GM19240 (cell line): ENCODE measurements around the gene SPHK2.
"Not testable (repeated sequence)": the region's sequence is repeated elsewhere in the genome, so short reads cannot be mapped to it uniquely, and the experiment has no call there.

Experiments
- DNase-seq: peaks from one replicate; pipeline ENCODE4 v3.0.0; 2011; ENCODE audit warnings: low spot score; ENCODE audit not compliant: insufficient read length

Gene SPHK2

GRCh38 chr19:48624791-48625723 lies 5.8 kb downstream of the SPHK2 start:
- DNase-seq, result no peak

DNA sequence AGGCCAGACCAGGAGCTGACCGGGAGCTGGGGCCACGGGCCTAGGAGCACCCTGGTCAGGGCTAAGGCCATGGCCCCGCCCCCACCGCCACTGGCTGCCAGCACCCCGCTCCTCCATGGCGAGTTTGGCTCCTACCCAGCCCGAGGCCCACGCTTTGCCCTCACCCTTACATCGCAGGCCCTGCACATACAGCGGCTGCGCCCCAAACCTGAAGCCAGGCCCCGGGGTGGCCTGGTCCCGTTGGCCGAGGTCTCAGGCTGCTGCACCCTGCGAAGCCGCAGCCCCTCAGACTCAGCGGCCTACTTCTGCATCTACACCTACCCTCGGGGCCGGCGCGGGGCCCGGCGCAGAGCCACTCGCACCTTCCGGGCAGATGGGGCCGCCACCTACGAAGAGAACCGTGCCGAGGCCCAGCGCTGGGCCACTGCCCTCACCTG lies 6.6 kb downstream of the SPHK2 start:
- no peak for DNase-seq

DNA sequence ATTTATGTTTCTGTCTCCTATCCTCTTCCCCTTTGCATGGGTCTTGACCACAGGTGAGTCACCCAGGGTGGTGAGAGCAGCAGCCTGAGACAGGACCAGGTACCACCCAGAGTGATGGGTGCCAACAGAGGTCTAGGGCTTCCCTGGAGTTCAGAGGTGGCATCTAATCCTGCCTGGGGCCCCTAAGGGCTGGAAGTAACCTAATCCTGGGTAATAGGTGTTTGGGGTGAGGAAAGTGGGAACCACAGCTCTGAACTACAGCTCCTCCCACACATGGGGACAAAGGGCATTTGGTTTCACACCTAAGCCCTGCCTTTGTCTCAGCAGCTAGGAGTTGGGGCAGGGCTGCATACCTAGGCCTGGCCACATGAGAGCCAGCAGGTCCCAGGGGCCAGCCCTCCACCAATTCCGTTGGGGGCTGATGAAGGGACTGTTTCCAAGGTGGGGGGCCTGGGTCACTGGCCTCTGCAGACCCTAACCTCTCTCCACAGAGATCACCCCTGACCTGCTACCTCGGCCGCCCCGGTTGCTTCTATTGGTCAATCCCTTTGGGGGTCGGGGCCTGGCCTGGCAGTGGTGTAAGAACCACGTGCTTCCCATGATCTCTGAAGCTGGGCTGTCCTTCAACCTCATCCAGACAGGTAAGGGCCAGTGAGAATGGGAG lies 8.0 kb downstream of the SPHK2 start:
- no peak for DNase-seq

DNA sequence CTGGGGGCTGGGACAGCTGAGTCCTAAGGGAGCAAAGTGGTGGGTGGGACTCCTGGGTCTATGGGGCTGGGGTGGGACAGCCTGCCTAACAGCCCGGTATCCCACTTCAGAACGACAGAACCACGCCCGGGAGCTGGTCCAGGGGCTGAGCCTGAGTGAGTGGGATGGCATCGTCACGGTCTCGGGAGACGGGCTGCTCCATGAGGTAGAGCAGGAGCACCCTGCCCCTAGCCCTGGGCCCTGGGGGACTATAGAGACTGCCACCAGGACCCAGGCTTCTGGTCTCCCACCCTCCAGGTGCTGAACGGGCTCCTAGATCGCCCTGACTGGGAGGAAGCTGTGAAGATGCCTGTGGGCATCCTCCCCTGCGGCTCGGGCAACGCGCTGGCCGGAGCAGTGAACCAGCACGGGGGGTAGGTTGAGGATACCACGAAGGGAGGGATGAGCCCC lies 8.6 kb downstream of the SPHK2 start:
- no peak for DNase-seq

GRCh38 chr19:48628486-48629296 lies 9.4 kb downstream of the SPHK2 start:
- no peak for DNase-seq

DNA sequence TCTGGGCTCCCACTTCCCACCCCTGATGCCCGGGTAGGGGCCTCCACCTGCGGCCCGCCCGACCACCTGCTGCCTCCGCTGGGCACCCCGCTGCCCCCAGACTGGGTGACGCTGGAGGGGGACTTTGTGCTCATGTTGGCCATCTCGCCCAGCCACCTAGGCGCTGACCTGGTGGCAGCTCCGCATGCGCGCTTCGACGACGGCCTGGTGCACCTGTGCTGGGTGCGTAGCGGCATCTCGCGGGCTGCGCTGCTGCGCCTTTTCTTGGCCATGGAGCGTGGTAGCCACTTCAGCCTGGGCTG lies 9.9 kb downstream of the SPHK2 start:
- no peak for DNase-seq

DNA sequence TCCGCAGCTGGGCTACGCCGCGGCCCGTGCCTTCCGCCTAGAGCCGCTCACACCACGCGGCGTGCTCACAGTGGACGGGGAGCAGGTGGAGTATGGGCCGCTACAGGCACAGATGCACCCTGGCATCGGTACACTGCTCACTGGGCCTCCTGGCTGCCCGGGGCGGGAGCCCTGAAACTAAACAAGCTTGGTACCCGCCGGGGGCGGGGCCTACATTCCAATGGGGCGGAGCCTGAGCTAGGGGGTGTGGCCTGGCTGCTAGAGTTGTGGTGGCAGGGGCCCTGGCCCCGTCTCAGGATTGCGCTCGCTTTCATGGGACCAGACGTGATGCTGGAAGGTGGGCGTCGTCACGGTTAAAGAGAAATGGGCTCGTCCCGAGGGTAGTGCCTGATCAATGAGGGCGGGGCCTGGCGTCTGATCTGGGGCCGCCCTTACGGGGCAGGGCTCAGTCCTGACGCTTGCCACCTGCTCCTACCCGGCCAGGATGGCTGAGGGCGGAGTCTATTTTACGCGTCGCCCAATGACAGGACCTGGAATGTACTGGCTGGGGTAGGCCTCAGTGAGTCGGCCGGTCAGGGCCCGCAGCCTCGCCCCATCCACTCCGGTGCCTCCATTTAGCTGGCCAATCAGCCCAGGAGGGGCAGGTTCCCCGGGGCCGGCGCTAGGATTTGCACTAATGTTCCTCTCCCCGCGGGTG lies 10.4 kb downstream of the SPHK2 start:
- DNase-seq, result no peak

DNA sequence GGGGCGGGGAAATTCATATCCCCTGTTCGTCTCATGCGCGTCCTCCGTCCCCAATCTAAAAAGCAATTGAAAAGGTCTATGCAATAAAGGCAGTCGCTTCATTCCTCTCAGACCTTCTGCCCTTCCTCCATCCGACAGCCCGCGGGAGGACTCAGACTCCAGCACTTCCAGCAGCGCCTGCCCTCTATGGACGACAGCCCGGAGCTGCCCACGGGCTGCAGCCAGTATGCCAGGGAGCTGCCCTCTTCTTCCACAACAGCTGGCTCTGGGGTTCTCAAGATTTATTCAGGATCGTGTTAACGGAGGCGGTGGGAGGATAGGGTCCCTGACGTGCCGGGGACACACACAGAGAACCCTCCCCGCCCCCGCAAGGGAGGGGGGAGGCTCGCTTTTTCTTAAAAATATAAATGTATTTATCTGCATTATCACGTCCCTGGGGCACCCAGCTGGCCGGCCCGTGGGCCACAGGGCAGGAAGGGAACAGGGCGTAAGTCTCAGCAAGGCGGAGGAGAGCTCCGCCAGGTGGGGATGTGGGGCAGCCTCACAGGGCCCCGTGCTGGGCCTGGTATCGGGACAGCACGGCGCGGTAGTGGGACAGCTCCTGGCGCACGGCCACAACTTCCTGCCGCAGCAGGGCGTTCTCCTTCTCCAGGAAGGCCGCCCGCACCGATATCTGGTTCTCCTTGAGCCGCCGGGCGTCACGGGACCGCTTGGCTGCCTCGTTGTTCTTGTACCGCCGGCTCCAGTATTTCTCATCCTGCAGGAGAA lies 11.2 kb downstream of the SPHK2 start:
- DNase-seq, result no peak

DNA sequence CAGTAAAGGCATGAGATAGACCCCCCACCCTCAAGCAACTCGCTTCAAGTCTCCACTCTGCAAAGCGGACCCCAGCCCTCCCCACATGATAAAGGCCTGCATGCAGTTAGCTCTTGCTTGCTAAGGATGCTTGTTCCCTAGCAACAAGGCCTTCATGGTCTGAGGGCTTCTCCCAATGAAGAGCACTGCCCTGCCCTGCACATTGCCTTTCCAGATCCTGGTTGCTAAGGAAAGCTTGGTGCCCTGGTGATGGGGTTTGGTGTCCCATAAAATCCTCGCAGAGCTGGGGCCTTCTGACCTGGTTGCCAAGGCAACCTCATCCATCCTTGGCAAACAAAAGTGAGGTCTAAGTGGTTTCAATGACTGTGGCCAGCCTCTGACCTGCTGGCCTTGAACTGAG lies 11.9 kb downstream of the SPHK2 start:
- no peak for DNase-seq

DNA sequence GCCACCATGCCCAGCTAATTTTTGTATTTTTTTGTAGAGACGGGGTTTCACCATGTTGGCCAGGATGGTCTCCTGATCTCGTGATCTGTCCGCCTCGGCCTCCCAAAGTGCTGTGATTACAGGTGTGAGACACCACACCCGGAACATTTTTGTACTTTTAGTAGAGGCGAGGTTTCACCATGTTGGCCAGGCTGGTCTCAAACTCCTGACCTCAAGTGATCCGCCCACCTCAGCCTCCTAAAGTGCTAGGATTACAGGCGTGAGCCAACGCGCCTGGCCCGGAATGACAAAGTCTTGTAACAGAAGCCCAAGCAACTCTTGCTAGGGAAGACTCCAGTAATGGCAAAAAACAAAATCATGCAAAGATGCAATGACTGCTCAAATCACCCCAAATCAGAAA lies 13.0 kb downstream of the SPHK2 start:
- DNase-seq, result not testable (repeated sequence)

DNA sequence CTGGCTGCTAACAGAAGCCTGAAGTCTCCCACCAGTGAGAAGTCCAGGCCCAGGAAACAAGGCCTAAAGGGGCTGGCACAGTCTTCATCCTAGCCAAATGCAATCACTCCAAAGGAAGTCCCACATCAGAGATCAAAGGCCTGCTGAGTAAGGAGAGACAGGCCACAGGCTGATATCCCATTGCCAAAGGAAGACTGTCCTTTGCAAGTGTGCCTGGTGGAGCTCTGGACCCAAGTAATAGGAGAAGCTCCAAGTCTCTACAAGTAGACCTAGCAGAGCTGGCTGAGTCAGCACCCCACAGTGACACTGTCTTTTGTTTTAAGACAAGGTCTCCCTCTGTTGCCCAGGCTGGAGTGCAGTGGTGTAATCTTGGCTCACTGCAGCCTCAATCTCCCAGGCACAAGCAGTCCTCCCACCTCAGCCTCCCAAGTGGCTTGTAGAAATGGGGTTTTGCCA lies 13.4 kb downstream of the SPHK2 start:
- no peak for DNase-seq

DNA sequence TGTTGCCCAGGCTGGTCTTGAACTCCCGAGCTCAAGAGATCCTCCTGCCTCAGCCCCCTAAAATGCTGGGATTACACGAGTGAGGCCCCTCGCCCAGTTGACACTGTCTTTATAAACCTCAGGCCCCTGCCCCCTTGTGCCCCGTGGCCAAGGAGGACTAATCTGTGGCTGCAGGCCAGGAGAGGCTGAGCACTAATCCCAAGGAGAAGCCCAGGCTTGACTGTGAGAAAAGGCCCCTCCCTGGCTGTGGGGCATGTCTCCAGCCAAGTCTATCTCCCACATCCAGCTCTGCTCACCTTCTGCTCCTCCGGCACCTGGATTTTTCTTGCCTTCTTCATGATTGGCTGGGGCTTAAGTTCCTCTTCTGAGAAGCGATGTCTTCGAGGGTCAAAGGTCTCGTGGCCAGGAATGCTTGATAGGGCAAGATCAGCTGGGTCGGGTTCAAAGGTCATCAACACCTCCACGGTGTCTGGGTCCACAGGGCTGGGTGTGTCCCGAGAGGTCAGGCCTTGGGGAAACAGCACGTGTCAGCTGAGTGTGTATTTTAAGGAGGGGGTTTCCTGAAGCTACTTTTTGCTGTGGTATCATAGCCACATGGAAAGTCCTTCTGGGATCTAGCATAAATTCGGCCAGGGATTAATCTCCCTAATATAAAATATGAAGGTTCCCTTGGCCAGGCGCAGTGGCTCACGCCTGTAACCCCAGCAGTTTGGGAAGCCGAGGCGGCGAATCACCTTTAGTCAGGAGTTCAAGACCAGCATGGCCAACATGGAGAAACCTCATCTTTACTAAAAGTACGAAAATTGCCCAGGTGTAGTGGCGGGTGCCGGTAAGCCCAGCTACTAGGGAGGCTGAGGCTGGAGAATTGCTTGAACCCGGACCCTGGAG lies 14.1 kb downstream of the SPHK2 start:
- no peak for DNase-seq

- no peak for DNase-seq
These were observed 14.7 kb downstream of the SPHK2 start for GRCh38 chr19:48634036-48634342.

DNA sequence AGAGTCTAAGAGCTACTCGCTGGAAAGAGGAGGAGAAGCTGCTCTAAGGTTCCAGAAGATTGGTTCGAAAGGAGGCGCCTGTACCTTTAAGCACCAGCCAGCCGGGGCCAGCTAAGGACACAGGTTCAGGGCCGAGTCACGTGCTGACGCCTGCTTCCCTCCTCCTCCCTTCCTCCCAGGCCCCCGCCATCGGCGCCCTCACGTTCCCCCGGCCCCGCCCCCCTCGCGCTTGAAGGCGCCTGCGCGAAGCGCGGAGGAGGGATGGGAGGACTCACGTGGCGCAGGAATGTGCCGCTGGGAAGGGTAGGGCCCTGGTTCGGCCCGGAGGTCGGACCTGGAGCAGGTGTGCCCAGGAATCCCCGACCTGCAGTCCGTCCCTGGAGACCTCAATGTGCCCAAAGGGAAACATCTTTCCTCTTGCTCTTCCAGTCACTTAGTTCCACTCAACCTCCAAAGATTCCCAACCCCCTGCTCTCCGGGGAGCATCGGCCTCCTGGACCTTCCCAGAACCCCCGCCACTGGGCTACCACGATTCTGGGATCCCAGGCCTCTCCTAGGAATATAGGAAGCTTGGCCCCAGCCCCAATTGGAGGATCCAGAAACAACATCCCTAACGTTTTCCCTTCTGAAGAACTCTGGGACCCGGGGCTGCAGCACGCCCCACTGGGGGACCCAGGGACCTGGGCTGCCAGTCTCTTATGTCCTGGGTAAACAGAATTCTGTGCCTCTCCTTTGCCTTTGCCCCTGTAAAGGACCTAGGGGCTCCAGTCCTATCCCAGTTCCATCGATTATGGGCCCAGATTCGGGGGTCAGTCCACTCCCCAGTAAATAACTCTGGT lies 15.3 kb downstream of the SPHK2 start:
- DNase-seq, result peak; percentile 85

DNA sequence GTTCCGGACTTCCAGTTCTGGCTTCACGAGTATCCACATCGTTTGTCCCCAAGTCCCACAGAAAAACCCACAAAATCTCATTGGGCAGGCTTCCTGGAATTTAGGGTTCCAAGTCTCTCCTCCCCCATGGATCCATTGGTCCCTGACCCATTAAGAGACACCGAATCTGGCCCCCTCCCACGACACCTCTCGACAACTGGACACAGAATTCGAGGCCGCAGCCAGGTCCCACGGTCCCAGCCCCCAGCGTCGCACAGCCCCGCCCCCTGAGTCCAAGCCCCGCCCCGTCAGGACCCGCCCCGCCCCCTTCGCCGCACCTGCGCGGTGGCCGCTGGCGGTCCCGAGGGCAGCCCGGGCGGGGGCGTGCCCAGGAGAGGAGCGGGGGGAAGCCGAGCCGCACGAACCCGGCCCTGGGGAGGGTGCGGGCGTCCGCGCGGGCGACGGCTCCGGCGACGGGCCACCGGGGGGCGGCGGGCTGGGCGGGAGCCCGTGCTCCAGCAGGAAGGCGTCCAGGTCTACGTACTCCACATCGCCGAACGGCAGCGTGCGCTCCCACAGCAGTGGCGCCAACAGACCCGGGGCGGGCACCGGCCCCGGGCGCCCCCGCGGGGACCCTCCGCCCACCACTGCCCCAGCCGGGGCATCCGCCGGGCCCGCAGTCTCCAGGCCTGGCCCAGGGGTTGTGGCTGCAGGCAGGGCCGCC lies 16.1 kb downstream of the SPHK2 start:
- DNase-seq, result peak; percentile 61

DNA sequence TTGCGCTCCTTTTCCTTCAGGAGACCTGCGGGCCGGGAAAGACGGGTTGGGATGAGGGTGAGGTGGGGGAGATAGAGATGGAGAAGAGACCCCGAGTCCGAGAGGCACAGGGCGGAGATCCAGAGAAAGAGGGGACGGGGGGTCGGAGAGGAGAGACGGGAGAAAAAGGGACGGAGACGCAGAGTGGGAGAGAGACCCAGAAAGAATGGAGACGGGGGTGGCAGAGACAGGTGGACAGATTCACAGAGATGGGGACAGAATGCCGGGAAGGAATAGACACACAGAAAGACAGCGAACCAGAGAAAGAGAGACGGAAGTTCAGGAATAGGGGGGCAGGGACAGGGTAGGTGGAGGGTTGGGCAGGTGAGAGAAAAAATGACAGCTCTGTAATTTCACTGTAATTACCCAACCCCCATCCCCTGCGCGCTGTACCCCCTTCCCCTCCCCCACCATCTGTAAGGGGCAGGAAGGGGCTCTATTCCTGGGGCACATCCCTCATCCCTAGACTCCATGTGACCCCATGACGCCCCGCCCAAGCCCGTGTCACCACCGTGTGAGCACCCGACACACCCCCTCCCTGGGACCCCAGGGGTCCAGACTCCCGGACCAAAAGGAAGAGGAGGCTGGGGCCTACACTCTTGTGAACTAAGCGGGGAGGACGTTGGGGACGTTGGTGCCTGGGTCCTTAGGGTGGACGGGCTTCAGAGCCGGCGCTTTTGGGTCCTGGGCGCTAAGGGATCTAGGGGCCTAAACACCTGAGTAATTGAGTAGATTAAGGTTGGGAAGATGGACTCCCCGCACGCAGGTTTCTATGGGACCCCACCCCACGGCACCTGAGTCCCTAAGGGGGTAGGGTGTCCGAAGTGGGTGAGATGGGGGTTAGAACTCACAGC lies 16.9 kb downstream of the SPHK2 start:
- no peak for DNase-seq

GRCh38 chr19:48636859-48637448 lies 17.6 kb downstream of the SPHK2 start, which contains the start of gene DBP:
Gene DBP, minus strand, starts transcription at chr19:48637379. Its CDS starts 385 bp downstream, at chr19:48636994.
- DNase-seq, result no peak
